ENCODE measurements around the gene TENM3.

TENM3 gene

DNA sequence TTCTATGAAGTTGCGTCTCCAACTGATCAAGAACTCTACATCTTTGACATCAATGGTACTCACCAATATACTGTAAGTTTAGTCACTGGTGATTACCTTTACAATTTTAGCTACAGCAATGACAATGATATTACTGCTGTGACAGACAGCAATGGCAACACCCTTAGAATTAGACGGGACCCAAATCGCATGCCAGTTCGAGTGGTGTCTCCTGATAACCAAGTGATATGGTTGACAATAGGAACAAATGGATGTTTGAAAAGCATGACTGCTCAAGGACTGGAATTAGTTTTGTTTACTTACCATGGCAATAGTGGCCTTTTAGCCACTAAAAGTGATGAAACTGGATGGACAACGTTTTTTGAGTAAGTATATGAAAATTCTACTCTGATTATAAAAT lies 511.7 kb downstream of the TENM3 start:
- DNase-seq = no peak

DNA sequence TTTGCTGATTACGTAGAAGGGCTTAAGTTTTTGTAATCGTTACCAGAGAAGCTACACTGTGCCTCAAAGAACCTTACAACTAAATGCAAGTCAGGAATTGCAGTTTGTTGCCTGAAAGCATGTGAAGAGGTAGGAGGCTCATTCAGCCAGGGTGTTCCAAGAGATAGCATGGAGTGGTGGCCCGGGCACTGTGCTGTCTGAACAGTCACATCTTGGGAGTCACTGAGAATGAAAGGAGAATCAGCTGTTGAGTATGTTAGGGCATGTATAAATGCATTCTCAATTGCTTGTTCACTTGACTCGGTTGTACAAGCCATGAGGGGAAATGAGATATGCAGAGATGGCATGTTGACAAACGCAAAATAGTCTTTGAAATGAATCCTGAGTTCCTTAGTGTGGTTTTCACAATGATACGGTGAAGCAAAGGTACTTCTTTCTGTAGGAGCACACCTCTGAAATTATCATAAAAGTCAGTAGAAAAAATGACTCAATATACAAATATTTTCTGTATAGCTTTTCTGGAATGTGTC lies 513.0 kb downstream of the TENM3 start:
- DNase-seq = no peak

DNA sequence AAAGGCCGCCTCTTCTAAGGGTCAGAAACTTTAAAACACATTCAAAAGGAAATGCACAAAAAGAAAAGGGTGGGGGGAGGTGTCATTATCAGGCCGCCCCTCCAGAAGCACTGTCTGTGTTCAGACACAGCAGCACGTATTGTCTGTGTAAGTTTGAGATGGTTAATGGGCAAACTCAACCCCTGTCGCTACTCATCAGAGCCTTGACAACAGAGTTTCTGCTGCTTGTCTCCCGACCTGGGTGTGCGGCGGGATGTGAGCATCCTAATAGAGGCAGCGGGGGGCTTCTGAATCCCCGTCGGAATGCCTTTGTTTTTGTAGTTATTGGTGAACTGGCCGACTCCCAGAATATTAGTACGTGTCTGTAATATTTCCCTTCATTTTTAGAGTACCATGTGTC lies 515.1 kb downstream of the TENM3 start:
- DNase-seq = no peak

DNA sequence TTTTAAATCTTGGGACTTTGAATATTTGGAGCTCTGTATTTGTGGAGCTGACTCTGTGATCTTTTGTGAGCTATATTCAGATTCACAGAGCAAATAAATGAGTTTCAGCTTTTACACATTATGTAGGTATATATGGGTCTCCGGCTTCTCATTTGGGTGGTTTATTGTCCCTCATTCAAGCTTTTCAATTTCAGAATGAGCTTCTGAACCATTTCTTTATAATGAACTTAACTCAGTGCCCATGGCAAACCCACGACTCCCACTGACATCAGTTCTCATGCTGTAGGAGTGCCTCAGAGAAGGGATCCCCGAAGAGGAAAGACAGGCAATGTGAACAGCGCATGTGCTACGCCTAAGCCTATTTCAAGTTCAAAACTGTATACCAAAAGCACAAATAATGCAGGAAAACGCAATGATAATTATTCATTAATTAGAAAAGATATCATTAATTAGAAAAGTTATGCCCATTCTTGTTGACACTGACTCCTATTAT lies 517.4 kb downstream of the TENM3 start:
- no peak for DNase-seq

DNA sequence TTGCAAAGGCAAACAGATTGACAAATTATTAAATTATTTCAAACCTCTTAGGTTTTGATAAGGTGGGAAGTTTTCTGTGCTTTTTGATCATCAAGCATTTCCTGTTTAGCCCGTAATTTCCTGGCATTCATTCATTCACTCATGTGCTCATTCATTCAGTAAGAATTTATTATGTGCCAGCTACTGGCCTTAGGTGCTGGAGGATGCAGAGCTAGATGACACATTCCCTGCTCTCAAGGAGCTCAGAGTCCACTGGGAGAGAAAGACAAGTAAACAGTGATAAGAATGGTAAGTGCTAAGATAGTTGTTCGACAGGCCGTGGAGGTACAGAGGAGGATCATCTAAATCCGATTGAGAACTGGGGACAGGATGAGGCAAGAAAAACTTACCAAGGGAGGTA lies 520.9 kb downstream of the TENM3 start:
- DNase-seq = no peak

DNA sequence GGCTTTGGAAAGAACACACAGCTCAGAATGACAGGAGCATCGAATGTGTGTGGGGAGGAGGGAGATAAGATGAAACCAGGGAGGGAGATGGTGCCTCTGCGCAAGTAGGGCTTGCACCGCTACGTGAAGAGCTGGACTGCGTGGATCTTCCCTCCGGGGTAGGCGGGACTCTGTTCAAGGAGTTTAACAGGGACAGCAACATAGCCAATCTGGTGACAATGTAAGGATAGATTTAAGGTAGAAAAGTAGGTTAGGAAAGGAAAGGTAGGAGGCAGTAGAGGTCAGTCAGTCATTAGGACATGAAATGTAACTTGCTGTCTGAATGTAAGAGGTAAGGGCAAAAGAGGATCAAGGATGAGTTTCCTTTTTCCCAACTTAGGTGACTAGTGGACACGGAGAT lies 521.4 kb downstream of the TENM3 start:
- DNase-seq = no peak

DNA sequence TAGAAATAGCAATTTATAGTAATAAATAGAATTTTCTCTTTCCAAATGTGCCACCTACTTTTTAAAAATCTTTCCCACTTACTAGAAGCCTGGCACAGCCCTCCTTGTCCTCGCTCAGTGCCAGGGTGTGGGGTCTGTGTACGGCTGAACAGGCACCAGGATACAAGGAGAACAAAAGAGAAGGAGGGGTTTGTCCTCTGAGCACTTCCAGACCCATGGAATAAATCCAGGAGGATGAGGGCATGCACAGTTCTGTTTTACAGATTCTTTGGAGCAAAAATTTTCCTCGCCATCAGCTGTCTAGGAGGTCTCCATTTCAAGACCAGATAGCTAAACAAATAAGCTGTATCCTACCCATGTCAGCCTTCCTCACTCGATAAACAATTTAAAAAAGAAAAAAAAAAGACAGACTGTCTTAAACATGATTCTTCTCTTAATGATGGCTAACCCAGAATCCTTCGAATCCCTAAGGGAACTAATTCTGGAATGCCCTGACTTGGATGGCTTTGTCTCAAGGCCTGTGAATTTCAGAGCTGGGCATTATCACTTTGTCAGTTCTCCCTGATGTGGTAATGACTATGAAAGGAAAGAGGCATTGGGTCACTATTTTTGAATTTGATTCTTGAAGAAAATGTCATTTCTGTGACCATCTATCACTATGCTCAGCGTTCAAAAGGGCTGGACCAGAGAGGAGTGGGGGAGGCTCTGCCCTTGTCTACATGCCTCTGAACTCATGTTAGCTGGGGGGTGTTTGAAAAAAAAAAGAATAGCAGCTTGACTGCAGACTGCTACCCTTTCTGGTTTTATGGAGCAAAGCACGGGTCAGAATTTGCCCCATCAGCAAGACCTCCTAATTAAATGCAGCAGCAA lies 523.0 kb downstream of the TENM3 start:
- DNase-seq = no peak

DNA sequence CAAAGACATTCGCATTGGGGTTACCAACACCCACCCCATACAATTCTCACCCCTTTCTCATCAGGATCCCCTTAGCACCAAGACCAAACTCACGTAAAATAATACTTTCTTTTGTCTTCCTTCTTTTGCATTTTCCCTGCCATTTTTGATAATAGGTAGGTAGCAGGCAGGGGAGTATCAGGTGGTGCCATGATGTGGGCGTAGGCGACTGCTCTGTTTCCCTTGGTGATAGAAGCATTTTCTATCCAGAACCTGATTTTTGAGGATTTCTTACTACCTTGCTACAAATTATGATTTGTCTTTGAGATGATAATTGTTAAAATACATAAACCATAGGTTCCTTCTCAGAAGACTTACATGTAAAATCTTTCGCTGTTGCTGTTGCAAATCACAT lies 523.7 kb downstream of the TENM3 start:
- DNase-seq = no peak

DNA sequence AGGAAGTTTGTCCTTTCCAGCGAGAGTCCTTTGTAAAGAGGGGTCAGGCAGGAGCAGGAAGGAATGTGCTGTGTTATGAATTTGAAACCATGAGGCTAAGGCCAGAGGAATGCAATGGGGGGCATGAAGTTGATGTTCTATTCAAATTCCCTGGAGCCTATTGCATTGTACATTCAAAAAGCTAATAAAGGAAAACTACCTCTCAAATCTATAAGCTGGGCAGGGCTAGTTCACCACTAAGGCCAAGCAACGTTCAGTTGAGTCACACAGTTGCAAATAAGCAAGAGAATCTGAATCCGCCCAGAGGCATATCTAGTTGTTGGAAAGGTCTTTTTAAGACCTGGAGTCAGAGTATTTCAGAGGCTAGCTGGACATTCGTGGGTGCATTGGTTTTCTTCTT lies 525.6 kb downstream of the TENM3 start:
- no peak for DNase-seq

DNA sequence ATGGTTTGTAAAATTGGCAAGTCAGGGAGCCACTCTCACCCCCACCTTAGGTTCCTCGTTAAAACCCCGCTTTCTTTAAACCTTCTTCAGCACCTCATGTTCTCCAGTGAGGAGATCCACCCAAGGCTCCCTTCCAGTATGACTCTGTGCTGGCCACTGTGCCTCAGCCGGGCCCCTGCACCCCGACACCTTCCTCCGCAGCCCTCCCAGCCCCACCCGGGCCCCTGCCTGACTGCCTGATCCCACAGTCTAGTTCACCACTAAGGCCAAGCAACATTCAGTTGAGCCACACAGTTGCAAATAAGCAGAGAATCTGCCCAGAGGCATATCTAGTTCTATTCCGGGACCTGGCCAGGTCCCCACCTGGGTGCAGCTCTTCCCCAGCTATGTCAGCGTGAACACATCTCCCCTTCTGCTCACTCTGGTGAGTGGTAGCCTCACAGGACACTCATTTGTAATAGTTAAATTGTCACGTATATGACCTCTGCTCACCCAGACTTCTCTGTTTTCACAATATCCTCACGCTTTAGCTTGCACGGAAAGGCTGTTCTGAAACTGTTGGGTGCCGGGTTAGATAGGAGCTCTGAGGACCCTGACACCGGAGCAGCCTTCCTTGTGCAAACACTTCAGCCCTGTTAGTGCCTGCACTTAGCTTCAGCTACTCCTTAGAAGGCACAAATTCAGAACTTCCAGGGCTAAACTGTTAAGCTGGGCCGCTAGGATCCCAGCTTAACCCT lies 527.2 kb downstream of the TENM3 start:
- DNase-seq = peak; percentile 1

DNA sequence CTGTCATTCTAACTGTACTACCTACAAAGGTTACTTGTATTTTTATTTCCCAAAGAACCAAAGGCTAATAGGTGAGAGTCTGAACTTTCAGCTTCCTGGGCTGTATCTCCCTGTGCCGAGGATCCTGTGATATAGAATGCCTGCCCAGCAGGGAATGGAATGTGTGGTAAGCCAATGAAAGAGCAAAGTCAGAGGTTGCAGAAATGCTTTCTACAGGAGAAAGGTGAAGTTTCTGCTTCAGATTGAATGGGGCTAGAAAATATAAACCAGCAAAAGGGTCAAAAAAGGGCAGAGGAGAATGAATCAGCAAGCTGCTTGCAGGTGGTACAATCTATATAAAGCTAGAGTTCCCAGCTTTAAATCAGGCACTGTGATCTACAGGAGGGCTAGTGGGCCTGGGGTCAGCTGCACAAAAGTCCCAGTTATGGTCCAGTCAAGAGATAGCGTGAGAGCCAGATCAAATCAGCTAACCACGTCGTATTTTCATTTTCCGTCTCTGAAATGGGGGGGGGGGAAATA lies 527.9 kb downstream of the TENM3 start:
- no peak for DNase-seq

DNA sequence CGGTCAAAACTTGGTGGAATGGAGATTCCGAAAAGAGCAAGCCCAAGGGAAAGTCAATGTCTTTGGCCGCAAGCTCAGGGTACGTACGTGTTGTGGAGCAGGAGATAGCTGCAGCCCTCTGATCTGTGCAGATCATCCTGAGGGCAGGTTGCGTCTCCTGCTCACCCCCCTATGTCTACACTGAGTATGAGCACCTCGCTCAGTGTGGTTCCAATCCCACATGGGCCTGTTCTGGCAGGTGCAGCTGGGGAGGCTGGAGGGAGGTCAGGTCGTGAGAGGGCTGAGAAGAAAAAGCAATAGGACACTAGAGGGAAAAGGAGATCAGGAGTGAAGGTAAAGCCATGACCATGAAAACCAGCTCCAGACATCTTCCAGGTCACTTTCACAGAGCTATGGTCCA lies 531.9 kb downstream of the TENM3 start:
- DNase-seq = no peak

DNA sequence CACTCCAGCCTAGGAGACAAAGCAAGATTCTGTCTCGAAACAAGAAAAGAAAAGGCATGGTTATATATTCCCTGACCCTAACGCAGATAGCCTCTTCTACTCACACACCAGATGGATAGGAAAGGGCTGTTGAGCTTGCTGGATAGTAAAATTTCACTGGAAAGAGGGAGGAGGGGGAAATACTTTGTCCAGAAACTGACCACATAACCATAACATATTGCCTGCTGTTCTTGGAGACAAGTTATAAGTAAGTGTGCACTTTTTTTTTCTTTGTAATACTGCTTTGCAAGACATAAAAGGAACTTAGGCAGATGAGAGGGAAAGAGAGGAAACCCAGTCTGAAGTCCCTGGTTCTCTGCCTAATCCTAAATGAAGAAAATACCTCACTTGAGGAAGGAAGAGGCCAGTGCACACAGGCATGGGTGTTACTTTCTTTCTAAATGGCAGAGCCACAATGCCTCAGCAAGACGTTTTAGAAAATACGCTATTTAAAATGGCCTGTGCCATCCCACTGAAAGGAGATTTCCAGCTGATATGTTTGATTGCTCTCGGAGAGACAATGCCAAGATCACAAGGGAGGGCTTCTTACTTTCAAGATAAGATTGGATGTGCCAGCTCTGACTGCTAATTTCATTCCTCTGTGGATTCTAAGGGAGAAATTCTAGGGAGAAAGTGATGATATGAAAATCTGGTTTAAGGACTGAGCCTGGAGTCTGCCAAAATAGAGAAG lies 533.3 kb downstream of the TENM3 start:
- DNase-seq = no peak

DNA sequence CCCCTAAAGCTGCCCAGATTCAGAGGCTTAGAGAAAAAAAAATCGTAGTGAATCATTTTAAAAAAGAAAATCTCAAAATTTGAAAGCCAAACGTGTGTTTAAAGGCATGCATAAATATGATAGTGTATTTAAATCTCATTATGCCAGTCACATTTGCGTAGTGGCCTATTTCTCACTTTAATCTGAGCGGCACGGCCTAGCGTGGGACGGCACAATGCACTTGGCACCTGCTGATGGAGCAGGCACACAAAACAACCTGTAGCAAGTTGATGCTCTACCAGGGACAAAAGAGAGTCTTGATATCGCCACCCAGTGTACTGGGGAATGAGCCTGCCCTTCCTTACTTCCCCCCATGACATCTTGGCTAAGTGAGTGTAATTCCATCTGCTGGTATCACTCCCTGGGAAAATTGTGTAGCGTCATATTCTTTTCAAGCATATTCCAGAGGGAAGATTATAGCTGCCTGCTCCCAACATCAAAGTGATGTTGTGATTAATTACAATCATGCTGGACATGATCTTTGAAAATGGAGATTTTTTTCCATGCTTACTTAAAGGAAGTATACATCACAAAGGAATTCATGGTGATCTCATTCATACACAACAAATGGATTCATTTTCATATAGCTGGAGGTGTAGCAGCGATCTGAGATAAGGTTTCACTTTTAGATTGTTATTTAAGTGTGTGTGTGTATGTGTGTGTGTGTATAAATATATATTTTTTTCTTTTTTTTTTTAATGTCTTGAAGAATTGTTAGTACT lies 535.2 kb downstream of the TENM3 start:
- DNase-seq = no peak

DNA sequence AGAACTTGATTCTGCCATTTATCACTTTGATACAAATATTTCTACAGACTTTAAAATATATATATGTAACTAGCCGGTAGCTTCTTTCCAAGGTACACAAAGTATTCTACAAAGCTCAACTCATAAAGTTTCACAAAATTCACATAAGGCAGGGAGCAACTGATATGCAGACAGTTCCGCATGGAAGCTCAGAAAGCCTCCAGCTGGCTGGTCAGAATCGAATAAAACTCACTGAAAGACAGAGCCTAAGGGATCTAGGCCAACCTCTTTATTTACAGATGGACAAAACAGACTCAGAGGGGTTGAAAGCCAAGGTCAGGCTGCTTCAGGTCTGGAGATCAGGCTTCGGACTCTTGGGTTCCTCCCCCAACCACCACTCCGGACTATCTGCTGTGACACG lies 543.8 kb downstream of the TENM3 start:
- DNase-seq = no peak

DNA sequence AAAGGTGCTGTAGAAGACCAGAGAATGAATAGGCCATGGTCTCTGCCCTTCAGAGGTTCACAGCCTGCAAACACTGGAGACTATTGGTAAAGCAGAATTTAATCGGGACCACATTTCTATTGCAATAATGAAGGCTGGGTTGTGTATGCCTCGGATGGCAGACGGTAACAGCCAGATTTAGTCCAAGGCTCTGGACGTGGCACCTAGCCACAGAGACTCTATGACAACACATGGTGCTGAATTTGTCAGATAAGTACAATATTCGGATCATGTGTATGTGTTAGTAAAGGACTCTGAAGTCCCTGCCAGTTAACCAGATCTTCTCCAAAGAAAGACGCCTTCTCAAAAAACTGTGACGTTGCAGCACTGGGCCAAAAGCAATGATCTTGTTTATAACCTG lies 545.0 kb downstream of the TENM3 start:
- no peak for DNase-seq

DNA sequence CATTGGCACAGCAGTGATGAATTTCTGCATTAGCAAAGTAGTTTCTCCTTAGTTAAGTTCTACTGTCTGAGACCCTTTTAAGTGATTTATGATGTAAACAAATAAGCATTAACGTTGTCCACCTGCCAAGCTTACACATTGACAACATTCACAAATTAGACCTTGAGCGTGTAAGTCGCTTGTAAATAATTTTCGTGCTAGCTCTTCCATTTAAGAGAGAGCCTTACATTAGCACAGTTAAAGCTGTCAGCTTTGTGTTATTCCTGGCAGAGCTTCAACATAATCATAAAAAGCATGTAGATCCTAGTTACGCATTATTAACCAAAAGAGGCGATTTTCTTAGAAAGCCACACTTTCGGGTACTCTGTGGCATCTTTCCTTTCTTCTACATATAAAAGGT lies 546.3 kb downstream of the TENM3 start:
- no peak for DNase-seq

DNA sequence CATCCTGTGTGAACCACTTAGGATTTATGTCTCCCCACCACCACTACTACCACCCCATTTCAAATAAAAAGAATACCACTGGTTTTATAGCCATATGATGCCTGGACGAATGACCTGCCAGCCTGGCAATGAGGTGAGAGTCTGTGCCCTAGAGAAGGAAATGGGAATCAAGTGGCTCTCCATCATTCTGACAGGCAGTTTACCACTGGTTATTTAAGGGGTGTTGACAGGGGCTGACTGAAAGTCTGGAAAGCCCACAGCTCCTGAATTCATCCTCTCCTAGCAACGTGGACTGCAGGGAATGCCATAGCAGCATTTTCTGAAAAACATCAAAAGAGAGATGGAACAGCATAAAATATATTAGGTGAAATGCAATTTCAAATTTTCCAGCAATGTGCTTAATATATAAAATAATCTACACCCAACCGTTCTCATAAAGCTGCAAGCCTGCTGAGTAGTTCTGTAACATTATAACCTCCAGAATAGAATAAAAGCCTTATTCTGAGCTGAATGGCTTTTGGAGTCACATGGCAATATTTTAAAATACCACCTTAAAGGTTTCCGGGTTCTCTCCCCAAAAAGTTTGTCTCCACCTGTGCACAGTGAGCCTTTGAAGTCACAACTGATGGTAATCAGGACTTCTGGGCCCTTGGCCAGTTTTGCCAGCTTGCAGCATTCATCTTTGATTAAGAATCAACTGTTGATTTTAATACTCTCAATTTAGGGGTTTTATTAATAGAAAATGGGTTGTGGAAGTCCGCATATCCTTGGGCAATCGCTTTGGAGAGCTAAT lies 552.4 kb downstream of the TENM3 start:
- DNase-seq = no peak

DNA sequence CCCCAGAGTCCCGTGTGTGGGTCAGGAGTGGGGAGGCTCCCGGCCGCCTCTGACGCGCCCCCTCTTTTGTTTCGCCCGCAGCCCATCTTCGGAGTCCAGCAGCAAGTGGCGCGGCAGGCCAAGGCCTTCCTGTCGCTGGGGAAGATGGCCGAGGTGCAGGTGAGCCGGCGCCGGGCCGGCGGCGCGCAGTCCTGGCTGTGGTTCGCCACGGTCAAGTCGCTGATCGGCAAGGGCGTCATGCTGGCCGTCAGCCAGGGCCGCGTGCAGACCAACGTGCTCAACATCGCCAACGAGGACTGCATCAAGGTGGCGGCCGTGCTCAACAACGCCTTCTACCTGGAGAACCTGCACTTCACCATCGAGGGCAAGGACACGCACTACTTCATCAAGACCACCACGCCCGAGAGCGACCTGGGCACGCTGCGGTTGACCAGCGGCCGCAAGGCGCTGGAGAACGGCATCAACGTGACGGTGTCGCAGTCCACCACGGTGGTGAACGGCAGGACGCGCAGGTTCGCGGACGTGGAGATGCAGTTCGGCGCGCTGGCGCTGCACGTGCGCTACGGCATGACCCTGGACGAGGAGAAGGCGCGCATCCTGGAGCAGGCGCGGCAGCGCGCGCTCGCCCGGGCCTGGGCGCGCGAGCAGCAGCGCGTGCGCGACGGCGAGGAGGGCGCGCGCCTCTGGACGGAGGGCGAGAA lies 556.5 kb downstream of the TENM3 start:
- DNase-seq = no peak

DNA sequence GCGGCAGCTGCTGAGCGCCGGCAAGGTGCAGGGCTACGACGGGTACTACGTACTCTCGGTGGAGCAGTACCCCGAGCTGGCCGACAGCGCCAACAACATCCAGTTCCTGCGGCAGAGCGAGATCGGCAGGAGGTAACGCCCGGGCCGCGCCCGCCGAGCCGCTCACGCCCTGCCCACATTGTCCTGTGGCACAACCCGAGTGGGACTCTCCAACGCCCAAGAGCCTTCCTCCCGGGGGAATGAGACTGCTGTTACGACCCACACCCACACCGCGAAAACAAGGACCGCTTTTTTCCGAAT lies 557.0 kb downstream of the TENM3 start:
- no peak for DNase-seq

DNA sequence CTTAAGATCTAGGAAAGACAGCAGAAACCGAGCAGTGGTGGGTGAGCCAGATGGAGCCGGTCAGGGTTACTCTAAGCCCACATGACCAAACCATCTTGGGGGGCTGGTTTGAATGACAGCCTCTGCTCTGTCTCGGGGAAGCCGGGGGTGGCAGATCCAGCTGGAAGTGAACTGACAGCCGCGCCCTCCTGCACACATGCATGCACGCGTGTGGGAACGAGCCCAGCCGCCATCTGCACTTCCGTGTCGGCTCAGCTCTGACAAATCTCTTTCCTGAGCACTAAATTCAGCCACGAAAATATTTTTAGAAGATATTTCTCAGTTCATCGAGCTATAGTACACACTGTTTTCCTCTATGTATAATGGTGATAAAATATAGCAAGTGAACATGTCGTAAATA lies 558.4 kb downstream of the TENM3 start:
- no peak for DNase-seq

Data from NCI-H2029 (cell line).